A673 (cell line): ENCODE measurements around the gene SMCO2.

ENCODE experiments used
- CTCF ChIP-seq: fragments of 300-800, 200-600 bp; sonication (generic); conservative IDR thresholded peaks from 2 replicates; pipeline ENCODE4 v1.5.1; 2017; ENCODE audit warnings: low read depth, mild to moderate bottlenecking, antibody characterized with exemption, low read length, moderate library complexity, mixed read lengths
- EZH2 ChIP-seq: fragments of 200-600 bp; sonication (generic); IDR thresholded peaks from 2 replicates; pipeline ENCODE4 v1.6.1; 2017; ENCODE audit warnings: borderline replicate concordance, low read depth, mild to moderate bottlenecking, mixed read lengths, antibody characterized with exemption, low read length; ENCODE audit not compliant: poor library complexity, severe bottlenecking

DNA sequence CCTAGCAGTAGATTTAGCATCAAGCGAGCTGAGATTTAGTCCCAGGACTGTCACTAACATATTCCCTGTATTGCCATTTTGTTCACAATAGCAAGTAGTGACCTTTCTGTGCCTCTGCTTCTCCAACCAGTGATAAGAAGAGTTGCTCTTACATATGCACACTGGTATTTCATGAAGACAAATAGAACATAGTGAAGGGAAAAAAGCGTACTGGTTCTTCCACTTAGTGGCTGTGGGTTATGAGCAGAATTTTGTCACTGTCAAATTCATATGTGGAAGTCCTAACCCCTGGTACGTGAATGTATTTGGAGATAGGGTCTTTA, 65.1 kb downstream of the SMCO2 start:
- TF ChIP-seq EZH2 (no peak), CTCF (no peak)
